ENCODE measurements around the gene ADNP2.
A peak's percentile ranks its signal among the peaks of the same experiment; 100 is the strongest.

- peak; percentile 98 for TF ChIP-seq CTCF (conservative IDR thresholded peaks at IDR 0.05; ENCODE audit: low read length)
- TF ChIP-seq EZH2phosphoT487 (IDR thresholded peaks at IDR 0.05; ENCODE audit: borderline replicate concordance), result no peak
Measured at GRCh38 chr18:80157708-80158343, 48.8 kb downstream of the ADNP2 start.
